Right forelimb (tissue), 1 donor: ENCODE data around the gene CPLANE2.
"Not testable (repeated sequence)": the region's sequence is repeated elsewhere in the genome, so short reads cannot be mapped to it uniquely, and the experiment has no call there.

Experiments
- DNase-seq: peaks from one replicate; pipeline ENCODE4 v3.0.0-alpha.2; 2018

The CPLANE2 gene

GRCh38 chr1:16208270-16208987, 28.6 kb downstream of the CPLANE2 start:
- no peak for DNase-seq

GRCh38 chr1:16207318-16208269, 29.4 kb downstream of the CPLANE2 start:
- DNase-seq: no peak

- peak; percentile 96 for DNase-seq
Observed at GRCh38 chr1:16206547-16207317, 30.3 kb downstream of the CPLANE2 start.

GRCh38 chr1:16205891-16206546, 31.0 kb downstream of the CPLANE2 start:
- DNase-seq: no peak

GRCh38 chr1:16205334-16205671, 31.7 kb downstream of the CPLANE2 start:
- DNase-seq: no peak

- DNase-seq: no peak
Observed at GRCh38 chr1:16204634-16205333, 32.2 kb downstream of the CPLANE2 start.

GRCh38 chr1:16204216-16204615, 32.8 kb downstream of the CPLANE2 start:
- DNase-seq: no peak

- DNase-seq: no peak
Observed at GRCh38 chr1:16203550-16203949, 33.4 kb downstream of the CPLANE2 start.

GRCh38 chr1:16202281-16203210, 34.4 kb downstream of the CPLANE2 start:
- no peak for DNase-seq

GRCh38 chr1:16199700-16200099, 37.3 kb downstream of the CPLANE2 start:
- no peak for DNase-seq

GRCh38 chr1:16199157-16199501, 37.9 kb downstream of the CPLANE2 start:
- DNase-seq: no peak

- DNase-seq: no peak
Observed at GRCh38 chr1:16198444-16199156, 38.4 kb downstream of the CPLANE2 start.

- no peak for DNase-seq
Observed at GRCh38 chr1:16196874-16197273, 40.1 kb downstream of the CPLANE2 start.

- not testable (repeated sequence) for DNase-seq
Observed at GRCh38 chr1:16196139-16196538, 40.8 kb downstream of the CPLANE2 start.

GRCh38 chr1:16195518-16195905, 41.5 kb downstream of the CPLANE2 start:
- no peak for DNase-seq

GRCh38 chr1:16191916-16192546, 45.0 kb downstream of the CPLANE2 start:
- DNase-seq: no peak

- DNase-seq: no peak
Observed at GRCh38 chr1:16191309-16191708, 45.7 kb downstream of the CPLANE2 start.

GRCh38 chr1:16189921-16190621, 46.9 kb downstream of the CPLANE2 start:
- DNase-seq: no peak

- DNase-seq: no peak
Observed at GRCh38 chr1:16189003-16189402, 48.0 kb downstream of the CPLANE2 start.
